SK-N-MC (cell line): ENCODE results near the gene SH3PXD2A.
"Not testable (repeated sequence)": the region's sequence is repeated elsewhere in the genome, so short reads cannot be mapped to it uniquely, and the experiment has no call there.

Experiments
- EZH2 ChIP-seq: fragments of 200-600 bp; sonication (generic); IDR thresholded peaks from one replicate; pipeline ENCODE4 v1.6.1; 2017; ENCODE audit warnings: antibody characterized with exemption
- POLR2AphosphoS5 ChIP-seq: IDR thresholded peaks from 2 replicates; pipeline ENCODE4 v1.6.1; 2012; ENCODE audit warnings: mild to moderate bottlenecking, low read depth, low read length, borderline replicate concordance

- TF ChIP-seq POLR2AphosphoS5, EZH2: not testable (repeated sequence)
These were observed 192.7 kb downstream of the SH3PXD2A start for GRCh38 chr10:103662704-103663103.
